HepG2 (cell line): ENCODE measurements around the gene RAB34. TPM values are rescaled to one million over a fixed set of nuclear protein-coding genes. Genes with fewer than 3 reads are reported as not detected.

ENCODE experiments used
- BCLAF1 ChIP-seq: fragments of 450-650 bp; IDR thresholded peaks from 2 replicates; pipeline ENCODE4 v1.6.1; 2017; ENCODE audit warnings: mild to moderate bottlenecking
- FOXA1 ChIP-seq, 2 experiments: fragments of 450-650 bp in 1 of 2; sonication (generic) in 1 of 2; formaldehyde crosslinking in 1 of 2; IDR thresholded peaks; 2 replicates each; pipeline versions ENCODE4 v1.4.0 to v1.6.1; 2016 to 2020; ENCODE audit warnings: missing genetic modification reagents in 1 of 2
- HIC2 ChIP-seq: sonication (generic); formaldehyde crosslinking; IDR thresholded peaks from 2 replicates; pipeline ENCODE4 v1.9.0; 2022; ENCODE audit warnings: low read depth, missing genetic modification reagents
- RAD21 ChIP-seq: fragments of 450-650 bp; formaldehyde crosslinking; IDR thresholded peaks from 2 replicates; pipeline ENCODE4 v1.5.0; 2020; ENCODE audit warnings: mild to moderate bottlenecking
- RARG ChIP-seq: sonication (generic); formaldehyde crosslinking; IDR thresholded peaks from 2 replicates; pipeline ENCODE4 v1.4.0; 2020; ENCODE audit warnings: low read depth, mild to moderate bottlenecking, missing genetic modification reagents
- SIX4 ChIP-seq: sonication (generic); formaldehyde crosslinking; IDR thresholded peaks from 2 replicates; pipeline ENCODE4 v1.4.0; 2020; ENCODE audit warnings: missing genetic modification reagents
- SNAI1 ChIP-seq: sonication (generic); formaldehyde crosslinking; IDR thresholded peaks from 2 replicates; pipeline ENCODE4 v1.5.0; 2020; ENCODE audit warnings: mild to moderate bottlenecking, missing genetic modification reagents, borderline replicate concordance
- STAG1 ChIP-seq: sonication (generic); formaldehyde crosslinking; IDR thresholded peaks from 2 replicates; pipeline ENCODE4 v1.4.0; 2020; ENCODE audit warnings: missing genetic modification reagents
- TBL1XR1 ChIP-seq: fragments of 150-350 bp; IDR thresholded peaks from 2 replicates; pipeline ENCODE4 v1.6.1; 2014; ENCODE audit warnings: borderline replicate concordance, low read length; ENCODE audit not compliant: partially characterized antibody
- ZBTB34 ChIP-seq: sonication (generic); formaldehyde crosslinking; IDR thresholded peaks from 2 replicates; pipeline ENCODE4 v1.8.0; 2022; ENCODE audit warnings: mild to moderate bottlenecking, missing genetic modification reagents
- ZBTB7B ChIP-seq: sonication (generic); formaldehyde crosslinking; IDR thresholded peaks from 2 replicates; pipeline ENCODE4 v1.4.0; 2020; ENCODE audit warnings: missing genetic modification reagents
- ZFP91 ChIP-seq: sonication (generic); formaldehyde crosslinking; IDR thresholded peaks from 2 replicates; pipeline ENCODE4 v1.9.0; 2022; ENCODE audit warnings: missing genetic modification reagents, mild to moderate bottlenecking, borderline replicate concordance
- ZNF33A ChIP-seq: sonication (generic); formaldehyde crosslinking; IDR thresholded peaks from 2 replicates; pipeline ENCODE4 v1.5.1; 2020; ENCODE audit warnings: missing genetic modification reagents, mild to moderate bottlenecking, moderate library complexity, borderline replicate concordance
- ZNF362 ChIP-seq: sonication (generic); formaldehyde crosslinking; IDR thresholded peaks from 2 replicates; pipeline ENCODE4 v1.4.0; 2020; ENCODE audit warnings: missing genetic modification reagents, mild to moderate bottlenecking, borderline replicate concordance
- ZNF382 ChIP-seq: sonication (generic); formaldehyde crosslinking; IDR thresholded peaks from 2 replicates; pipeline ENCODE4 v1.5.0; 2020; ENCODE audit warnings: missing genetic modification reagents, mild to moderate bottlenecking, borderline replicate concordance
- ZNF605 ChIP-seq: sonication (generic); formaldehyde crosslinking; IDR thresholded peaks from 2 replicates; pipeline ENCODE4 v1.8.0; 2022; ENCODE audit warnings: mild to moderate bottlenecking, missing genetic modification reagents
- ZNF747 ChIP-seq: sonication (generic); formaldehyde crosslinking; IDR thresholded peaks from 2 replicates; pipeline ENCODE4 v1.8.1; 2023; ENCODE audit warnings: missing genetic modification reagents, mild to moderate bottlenecking, borderline replicate concordance
- ZNF773 ChIP-seq: sonication (generic); formaldehyde crosslinking; IDR thresholded peaks from 2 replicates; pipeline ENCODE4 v1.4.0; 2020; ENCODE audit warnings: missing genetic modification reagents, borderline replicate concordance
- ZNF782 ChIP-seq: sonication (generic); formaldehyde crosslinking; IDR thresholded peaks from 2 replicates; pipeline ENCODE4 v1.4.0; 2020; ENCODE audit warnings: missing genetic modification reagents, mild to moderate bottlenecking, borderline replicate concordance
- polyA plus RNA-seq, 8 experiments: library from polyadenylated mRNA; depleted of rRNA in 3 of 8; stranded (reverse) in 7 of 8; unstranded in 1 of 8; fragments of >200 nt; fragmentation: Illumina TruSeq in 4 of 8; extraction: Trizol in 4 of 8; gene quantifications; 2 replicates each; pipeline versions ENCODE4 v1.2.1 to v1.2.3, GENCODE V29; 2011 to 2016; ENCODE audit warnings: low read depth in 4 of 8, missing spikeins in 1 of 8, mixed read lengths in 1 of 8; ENCODE audit not compliant: insufficient read depth in 1 of 8
- total RNA-seq, 5 experiments: library from RNA; depleted of rRNA; stranded (reverse); fragments of >200 nt; fragmentation: Illumina TruSeq; extraction: Trizol; gene quantifications; 2 replicates each; pipeline ENCODE4 v1.2.3, GENCODE V29; 2016; ENCODE audit warnings: low read depth in 1 of 5

RAB34 gene
- total and polyA plus RNA-seq, 2 of the 13 experiments (the other 11 are each of a cell fraction or from before 2014, with no cell fraction given) = 0.49 TPM; not detected in 1

GRCh38 chr17:28698253-28698941 is 19.3 kb downstream of the RAB34 start (continued):
- TF ChIP-seq ZBTB7B (CRISPR knock-in tag) (peak; percentile 77), ZNF33A (CRISPR knock-in tag) (no peak), HIC2 (CRISPR knock-in tag) (peak; percentile 44; the same call in 1 of the 2 replicates), BCLAF1 (no peak), RARG (no peak), ZNF605 (CRISPR knock-in tag) (peak; percentile 63; the same call in 1 of the 2 replicates), ZFP91 (peak; percentile 70), ZNF362 (peak; percentile 59; the same call in 1 of the 2 replicates), ZNF773 (no peak), ZBTB34 (peak; percentile 91), TBL1XR1 (peak; percentile 67), ZNF382 (no peak), FOXA1 (IDR thresholded peaks at IDR 0.05) (no peak), FOXA1 (CRISPR knock-in tag; IDR thresholded peaks at IDR 0.05) (0 out of 2 replicates have a peak, but pooled peaks have one; percentile 24), SNAI1 (CRISPR knock-in tag) (0 out of 2 replicates have a peak, but pooled peaks have one; percentile 49), RAD21 (CRISPR knock-in tag) (peak; percentile 46), ZNF747 (CRISPR knock-in tag) (peak; percentile 88; the same call in 1 of the 2 replicates), STAG1 (CRISPR knock-in tag) (peak; percentile 25; the same call in 1 of the 2 replicates), SIX4 (CRISPR knock-in tag) (peak; percentile 72), ZNF782 (CRISPR knock-in tag) (no peak)
